WTC11 (cell line): ENCODE measurements around the gene GET4. TPM values are rescaled to one million over a fixed set of nuclear protein-coding genes. Genes with fewer than 3 reads are reported as not detected.
A peak's percentile ranks its signal among the peaks of the same experiment; 100 is the strongest.

Source experiments
- ATAC-seq: fragments of 200-7000 bp; cut with Tn5 transposase; 2 replicates; pipeline ENCODE4 v1.10.0; 2021; ENCODE audit warnings: mild to moderate bottlenecking, moderate library complexity
- CTCF ChIA-PET: fragments of 300-600 bp; sonication (Branson Sonifier 250); formaldehyde crosslinking; loops from one replicate; lab custom pipeline; 2021; ENCODE audit warnings: antibody characterized with exemption; lab: Charles Lee
- POLR2A ChIA-PET: fragments of 350-600 bp; sonication (Branson Sonifier 250); formaldehyde crosslinking; loops from one replicate; lab custom pipeline; 2021; ENCODE audit warnings: antibody characterized with exemption; lab: Charles Lee
- DNase-seq: peaks from one replicate; pipeline ENCODE4 v3.0.0; 2021; ENCODE audit warnings: low spot score
- H3K27ac Mint-ChIP-seq: 2 replicates; pipeline ENCODE4 v1.8.0; 2021; ENCODE audit warnings: mixed read lengths
- H3K27me3 Mint-ChIP-seq: 2 replicates; pipeline ENCODE4 v1.8.0; 2021; ENCODE audit warnings: low read depth, mild to moderate bottlenecking, moderate library complexity, mixed read lengths
- H3K36me3 Mint-ChIP-seq: 2 replicates; pipeline ENCODE4 v1.8.0; 2021; ENCODE audit warnings: mixed read lengths
- H3K4me1 Mint-ChIP-seq: 2 replicates; pipeline ENCODE4 v1.8.0; 2022; ENCODE audit warnings: mixed read lengths
- H3K4me3 Mint-ChIP-seq: 2 replicates; pipeline ENCODE4 v1.8.0; 2021; ENCODE audit warnings: mild to moderate bottlenecking, moderate library complexity, mixed read lengths
- H3K9me3 Mint-ChIP-seq: 2 replicates; pipeline ENCODE4 v1.8.0; 2021; ENCODE audit warnings: mixed read lengths
- ATF3 ChIP-seq: sonication (generic); formaldehyde crosslinking; conservative IDR thresholded peaks from 2 replicates; pipeline ENCODE4 v1.8.1; 2022; ENCODE audit warnings: mild to moderate bottlenecking, missing genetic modification reagents
- E2F1 ChIP-seq: sonication (generic); formaldehyde crosslinking; IDR thresholded peaks from 2 replicates; pipeline ENCODE4 v1.8.0; 2022; ENCODE audit warnings: mild to moderate bottlenecking, missing genetic modification reagents
- ELF4 ChIP-seq: sonication (generic); formaldehyde crosslinking; IDR thresholded peaks from 2 replicates; pipeline ENCODE4 v1.8.1; 2022; ENCODE audit warnings: low read depth, mild to moderate bottlenecking, moderate library complexity, missing genetic modification reagents
- EMX1 ChIP-seq: fragments of 250-450 bp; sonication (Bioruptor Pico); IDR thresholded peaks from 2 replicates; pipeline ENCODE4 v1.8.0; 2021; ENCODE audit warnings: mild to moderate bottlenecking
- FOXK1 ChIP-seq: sonication (generic); formaldehyde crosslinking; IDR thresholded peaks from 2 replicates; pipeline ENCODE4 v1.8.0; 2022; ENCODE audit warnings: mild to moderate bottlenecking, moderate library complexity, missing genetic modification reagents
- JAZF1 ChIP-seq: fragments of 250-450 bp; sonication (Bioruptor Pico); IDR thresholded peaks from 2 replicates; pipeline ENCODE4 v1.9.0; 2021; ENCODE audit warnings: moderate library complexity, mild to moderate bottlenecking, inconsistent platforms
- JUN ChIP-seq: sonication (generic); formaldehyde crosslinking; IDR thresholded peaks from 2 replicates; pipeline ENCODE4 v1.8.0; 2023; ENCODE audit warnings: mild to moderate bottlenecking, missing genetic modification reagents
- KAT7 ChIP-seq: sonication (generic); formaldehyde crosslinking; IDR thresholded peaks from 2 replicates; pipeline ENCODE4 v1.8.1; 2023; ENCODE audit warnings: missing genetic modification reagents, mild to moderate bottlenecking, borderline replicate concordance
- MYBL2 ChIP-seq: sonication (generic); formaldehyde crosslinking; IDR thresholded peaks from 2 replicates; pipeline ENCODE4 v1.8.1; 2023; ENCODE audit warnings: mild to moderate bottlenecking, moderate library complexity, missing genetic modification reagents
- NFE2L1 ChIP-seq: sonication (generic); formaldehyde crosslinking; IDR thresholded peaks from 2 replicates; pipeline ENCODE4 v1.8.1; 2023; ENCODE audit warnings: missing genetic modification reagents
- NFYB ChIP-seq: sonication (generic); formaldehyde crosslinking; conservative IDR thresholded peaks from 2 replicates; pipeline ENCODE4 v1.8.0; 2022; ENCODE audit warnings: low read depth, missing genetic modification reagents
- NR1H2 ChIP-seq: sonication (generic); formaldehyde crosslinking; IDR thresholded peaks from 2 replicates; pipeline ENCODE4 v1.9.0; 2021; ENCODE audit warnings: mild to moderate bottlenecking, moderate library complexity, missing genetic modification reagents
- NR3C1 ChIP-seq: sonication (generic); formaldehyde crosslinking; conservative IDR thresholded peaks from 2 replicates; pipeline ENCODE4 v1.8.1; 2023; ENCODE audit warnings: low read depth, mild to moderate bottlenecking, missing genetic modification reagents
- PRDM15 ChIP-seq: sonication (generic); formaldehyde crosslinking; IDR thresholded peaks from 2 replicates; pipeline ENCODE4 v1.8.0; 2022; ENCODE audit warnings: missing genetic modification reagents
- TEAD4 ChIP-seq: sonication (generic); formaldehyde crosslinking; IDR thresholded peaks from 2 replicates; pipeline ENCODE4 v1.8.0; 2022; ENCODE audit warnings: mild to moderate bottlenecking, missing genetic modification reagents
- ZNF138 ChIP-seq: sonication (generic); formaldehyde crosslinking; conservative IDR thresholded peaks from 2 replicates; pipeline ENCODE4 v1.8.1; 2022; ENCODE audit warnings: mild to moderate bottlenecking, moderate library complexity, missing genetic modification reagents
- ZNF263 ChIP-seq: sonication (generic); formaldehyde crosslinking; IDR thresholded peaks from 2 replicates; pipeline ENCODE4 v1.8.1; 2022; ENCODE audit warnings: low read depth, mild to moderate bottlenecking, moderate library complexity, missing genetic modification reagents
- ZNF396 ChIP-seq: fragments of 250-450 bp; sonication (Bioruptor Pico); IDR thresholded peaks from 2 replicates; pipeline ENCODE4 v1.8.0; 2021; ENCODE audit warnings: mild to moderate bottlenecking, moderate library complexity, borderline replicate concordance
- ZNF423 ChIP-seq: fragments of 250-450 bp; sonication (Bioruptor Pico); IDR thresholded peaks from 2 replicates; pipeline ENCODE4 v2.1.2; 2022; ENCODE audit warnings: mild to moderate bottlenecking, moderate library complexity
- ZNF671 ChIP-seq: fragments of 250-450 bp; sonication (Bioruptor Pico); IDR thresholded peaks from 2 replicates; pipeline ENCODE4 v1.8.0; 2021; ENCODE audit warnings: mild to moderate bottlenecking
- total RNA-seq: library from RNA; stranded (reverse); gene quantifications from 3 replicates; pipeline ENCODE4 v1.2.3, GENCODE V29; 2021
- TF ChIP-seq, protein P1 (sequence below): sonication (generic); formaldehyde crosslinking; IDR thresholded peaks from 2 replicates; pipeline ENCODE4 v1.8.1; 2022; ENCODE audit warnings: mild to moderate bottlenecking, missing genetic modification reagents, moderate library complexity, borderline replicate concordance
- TF ChIP-seq, protein P2 (sequence below): sonication (generic); formaldehyde crosslinking; IDR thresholded peaks from 2 replicates; pipeline ENCODE4 v1.8.0; 2022; ENCODE audit warnings: mild to moderate bottlenecking, missing genetic modification reagents
- TF ChIP-seq, protein P3 (sequence below): sonication (generic); formaldehyde crosslinking; IDR thresholded peaks from 2 replicates; pipeline ENCODE4 v1.8.1; 2023; ENCODE audit warnings: mild to moderate bottlenecking, moderate library complexity, missing genetic modification reagents
- TF ChIP-seq, protein P4 (sequence below): fragments of 250-450 bp; sonication (Bioruptor Pico); IDR thresholded peaks from 2 replicates; pipeline ENCODE4 v1.9.0; 2021; ENCODE audit warnings: moderate library complexity, mild to moderate bottlenecking, inconsistent platforms, borderline replicate concordance

GET4 gene
- total RNA-seq, 1 experiment from 2014 or later, result 73.0 TPM

GRCh38 chr7:867001-867405, 9.4 kb upstream of the GET4 start:
- Mint-ChIP-seq H3K4me3 (no peak overlapping the region), H3K4me1 (no peaks in the 10 kb centered on the region), H3K36me3 (peaks cover 74% of the 10 kb centered on the region)
- no peak for DNase-seq
- TF ChIP-seq ZNF396 (CRISPR knock-in tag) (no peak), KAT7 (CRISPR knock-in tag) (no peak), ATF3 (no peak), ZNF671 (CRISPR knock-in tag) (no peak), PRDM15 (no peak), NR1H2 (CRISPR knock-in tag) (no peak), NFE2L1 (CRISPR knock-in tag) (no peak)
- TF ChIP-seq, protein P1, sequence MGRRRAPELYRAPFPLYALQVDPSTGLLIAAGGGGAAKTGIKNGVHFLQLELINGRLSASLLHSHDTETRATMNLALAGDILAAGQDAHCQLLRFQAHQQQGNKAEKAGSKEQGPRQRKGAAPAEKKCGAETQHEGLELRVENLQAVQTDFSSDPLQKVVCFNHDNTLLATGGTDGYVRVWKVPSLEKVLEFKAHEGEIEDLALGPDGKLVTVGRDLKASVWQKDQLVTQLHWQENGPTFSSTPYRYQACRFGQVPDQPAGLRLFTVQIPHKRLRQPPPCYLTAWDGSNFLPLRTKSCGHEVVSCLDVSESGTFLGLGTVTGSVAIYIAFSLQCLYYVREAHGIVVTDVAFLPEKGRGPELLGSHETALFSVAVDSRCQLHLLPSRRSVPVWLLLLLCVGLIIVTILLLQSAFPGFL (CRISPR knock-in tag), result no peak
- TF ChIP-seq, all 79 proteins: peak for 0
- Mint-ChIP-seq H3K27me3 (no peaks in the 10 kb centered on the region), H3K9me3 (no peaks in the 10 kb centered on the region), H3K27ac (no peak overlapping the region)
- ATAC-seq, result no peak
- ChIA-PET POLR2A (no interaction called here), CTCF (no interaction called here)

DNA sequence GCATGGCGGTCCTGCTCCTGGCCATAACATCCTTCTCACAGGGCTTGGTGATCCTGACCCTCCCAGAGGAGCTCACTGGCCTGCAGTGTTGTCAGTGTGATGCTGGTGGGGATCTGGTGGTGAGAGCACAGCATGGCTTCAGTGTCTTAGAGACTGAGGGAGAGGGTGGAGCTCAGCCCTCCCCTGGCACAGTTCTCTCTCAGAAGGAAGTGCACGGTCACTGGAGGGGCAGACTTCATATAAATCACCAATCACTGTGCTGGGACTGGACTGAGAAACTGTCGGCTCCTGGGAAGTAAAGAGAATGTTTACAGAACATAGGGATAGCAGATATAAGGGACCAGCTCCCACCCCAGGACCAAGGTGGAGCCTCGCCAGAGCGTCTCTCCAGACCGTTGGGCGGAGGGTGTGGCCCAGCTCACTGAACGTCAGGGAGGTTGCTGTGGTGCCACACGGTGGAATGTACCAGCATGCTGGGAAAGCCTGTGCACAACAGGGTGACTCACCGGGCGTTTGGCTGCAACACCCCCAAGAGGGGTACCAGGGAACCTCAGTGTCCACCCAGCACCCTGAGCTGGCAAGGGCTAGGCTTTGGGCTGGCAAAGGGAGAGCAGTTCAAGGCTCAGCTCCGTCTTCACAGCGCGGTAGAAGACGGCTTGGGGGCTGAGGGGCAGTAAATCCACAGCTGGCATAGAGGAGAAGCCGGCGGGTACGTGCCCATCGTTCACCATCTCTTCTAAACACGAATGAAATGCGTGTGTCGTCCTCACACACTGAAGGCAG, 8.8 kb upstream of the GET4 start:
- ATAC-seq (no peak), DNase-seq (no peak)
- ChIA-PET CTCF (no interaction called here), POLR2A (no interaction called here)
- Mint-ChIP-seq H3K4me1 (no peaks in the 10 kb centered on the region), H3K4me3 (no peak overlapping the region), H3K27ac (peak overlapping the region; percentile 78), H3K36me3 (peaks cover 74% of the 10 kb centered on the region), H3K27me3 (no peaks in the 10 kb centered on the region), H3K9me3 (no peaks in the 10 kb centered on the region)
- TF ChIP-seq NR3C1 (CRISPR knock-in tag), result no peak
- TF ChIP-seq, protein P2, sequence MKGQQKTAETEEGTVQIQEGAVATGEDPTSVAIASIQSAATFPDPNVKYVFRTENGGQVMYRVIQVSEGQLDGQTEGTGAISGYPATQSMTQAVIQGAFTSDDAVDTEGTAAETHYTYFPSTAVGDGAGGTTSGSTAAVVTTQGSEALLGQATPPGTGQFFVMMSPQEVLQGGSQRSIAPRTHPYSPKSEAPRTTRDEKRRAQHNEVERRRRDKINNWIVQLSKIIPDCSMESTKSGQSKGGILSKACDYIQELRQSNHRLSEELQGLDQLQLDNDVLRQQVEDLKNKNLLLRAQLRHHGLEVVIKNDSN (CRISPR knock-in tag), result no peak
- no peak for TF ChIP-seq ZNF671 (CRISPR knock-in tag)
- TF ChIP-seq JAZF1 (CRISPR knock-in tag), result no peak
- TF ChIP-seq, protein P3, sequence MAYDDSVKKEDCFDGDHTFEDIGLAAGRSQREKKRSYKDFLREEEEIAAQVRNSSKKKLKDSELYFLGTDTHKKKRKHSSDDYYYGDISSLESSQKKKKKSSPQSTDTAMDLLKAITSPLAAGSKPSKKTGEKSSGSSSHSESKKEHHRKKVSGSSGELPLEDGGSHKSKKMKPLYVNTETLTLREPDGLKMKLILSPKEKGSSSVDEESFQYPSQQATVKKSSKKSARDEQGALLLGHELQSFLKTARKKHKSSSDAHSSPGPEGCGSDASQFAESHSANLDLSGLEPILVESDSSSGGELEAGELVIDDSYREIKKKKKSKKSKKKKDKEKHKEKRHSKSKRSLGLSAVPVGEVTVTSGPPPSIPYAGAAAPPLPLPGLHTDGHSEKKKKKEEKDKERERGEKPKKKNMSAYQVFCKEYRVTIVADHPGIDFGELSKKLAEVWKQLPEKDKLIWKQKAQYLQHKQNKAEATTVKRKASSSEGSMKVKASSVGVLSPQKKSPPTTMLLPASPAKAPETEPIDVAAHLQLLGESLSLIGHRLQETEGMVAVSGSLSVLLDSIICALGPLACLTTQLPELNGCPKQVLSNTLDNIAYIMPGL (CRISPR knock-in tag), result no peak

DNA sequence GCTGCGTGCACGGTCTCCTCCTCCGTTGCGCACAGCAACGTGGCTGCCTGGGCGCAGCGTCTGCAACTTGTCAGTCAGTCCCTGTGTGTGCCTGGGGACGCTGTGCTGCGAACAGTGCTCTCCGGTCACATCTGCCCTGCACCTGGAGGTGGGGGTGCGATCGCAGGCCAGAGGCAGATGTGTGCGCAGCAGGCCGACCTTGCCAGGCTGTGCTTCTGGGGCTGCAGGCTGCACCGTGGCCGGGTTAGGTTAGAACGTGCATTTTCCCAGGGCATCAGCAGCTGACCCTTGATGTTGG, 8.2 kb upstream of the GET4 start:
- CTCF ChIA-PET, result no interaction called here
- H3K4me1 Mint-ChIP-seq, result no peaks in the 10 kb centered on the region
- no peaks in the 10 kb centered on the region for H3K9me3 Mint-ChIP-seq
- POLR2A ChIA-PET, result no interaction called here
- TF ChIP-seq ZNF138 (CRISPR knock-in tag) (no peak), NFYB (CRISPR knock-in tag) (no peak), ELF4 (CRISPR knock-in tag) (no peak), EMX1 (CRISPR knock-in tag) (no peak), E2F1 (no peak), JUN (CRISPR knock-in tag) (no peak), MYBL2 (CRISPR knock-in tag) (no peak), TEAD4 (no peak), FOXK1 (CRISPR knock-in tag) (no peak), ZNF423 (CRISPR knock-in tag) (no peak), ZNF263 (CRISPR knock-in tag) (no peak)
- TF ChIP-seq, protein P4, sequence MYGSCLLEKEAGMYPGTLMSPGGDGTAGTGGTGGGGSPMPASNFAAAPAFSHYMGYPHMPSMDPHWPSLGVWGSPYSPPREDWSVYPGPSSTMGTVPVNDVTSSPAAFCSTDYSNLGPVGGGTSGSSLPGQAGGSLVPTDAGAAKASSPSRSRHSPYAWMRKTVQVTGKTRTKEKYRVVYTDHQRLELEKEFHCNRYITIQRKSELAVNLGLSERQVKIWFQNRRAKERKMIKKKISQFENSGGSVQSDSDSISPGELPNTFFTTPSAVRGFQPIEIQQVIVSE, result no peak
- H3K27me3 Mint-ChIP-seq, result no peaks in the 10 kb centered on the region
- ATAC-seq, result peak; percentile 22; the same call in 1 of the 2 replicates
- no peak overlapping the region for H3K4me3 Mint-ChIP-seq
- DNase-seq, result no peak
- H3K27ac Mint-ChIP-seq, result no peak overlapping the region
- H3K36me3 Mint-ChIP-seq, result peaks cover 77% of the 10 kb centered on the region
